NOMO-1 treated with dmso at 0.1 percent for 144 hours (cell line): ENCODE data around the gene SLC25A24.
"Not testable (repeated sequence)": the region's sequence is repeated elsewhere in the genome, so short reads cannot be mapped to it uniquely, and the experiment has no call there.

Source experiments
- DNase-seq: peaks from one replicate; lab custom pipeline; 2025; ENCODE audit not compliant: unreplicated experiment; lab: John Stamatoyannopoulos, UW

Gene SLC25A24

GRCh38 chr1:108199781-108200686 is at the start of gene SLC25A24:
Gene SLC25A24, minus strand, starts transcription at chr1:108200343. Its CDS starts 205 bp downstream, at chr1:108200138.
- DNase-seq: peak; percentile 74

- not testable (repeated sequence) for DNase-seq
Measured at GRCh38 chr1:108243976-108244375, 43.8 kb upstream of the SLC25A24 start, which contains the start of gene NBPF4. Gene NBPF4, minus strand, starts transcription at chr1:108244076. Its CDS starts 315 bp downstream, at chr1:108243761.

- DNase-seq: not testable (repeated sequence)
Measured at GRCh38 chr1:108239426-108239825, 39.3 kb upstream of the SLC25A24 start.

DNA sequence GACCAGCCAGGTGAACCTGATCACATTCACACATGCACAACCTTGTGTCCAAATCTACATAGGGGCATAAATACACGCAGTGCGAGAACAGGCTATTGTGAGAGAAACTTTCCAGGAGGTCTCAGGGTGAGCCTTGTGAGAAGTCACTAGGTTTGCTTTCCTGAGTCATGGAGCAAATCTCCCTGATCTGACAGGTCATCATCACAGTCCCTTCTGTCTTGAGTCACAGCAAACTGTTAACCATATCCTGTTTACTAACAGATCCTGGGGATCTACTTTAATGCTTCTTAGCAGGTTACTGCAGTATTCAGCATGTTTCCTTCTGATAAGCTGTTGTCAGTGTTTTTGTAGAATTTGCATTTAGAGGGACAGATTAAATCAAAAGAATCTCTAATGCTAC is 35.2 kb upstream of the SLC25A24 start:
- DNase-seq: not testable (repeated sequence)

GRCh38 chr1:108232183-108232582 is 32.0 kb upstream of the SLC25A24 start:
- not testable (repeated sequence) for DNase-seq

- not testable (repeated sequence) for DNase-seq
Measured at GRCh38 chr1:108229976-108230375, 29.8 kb upstream of the SLC25A24 start.

DNA sequence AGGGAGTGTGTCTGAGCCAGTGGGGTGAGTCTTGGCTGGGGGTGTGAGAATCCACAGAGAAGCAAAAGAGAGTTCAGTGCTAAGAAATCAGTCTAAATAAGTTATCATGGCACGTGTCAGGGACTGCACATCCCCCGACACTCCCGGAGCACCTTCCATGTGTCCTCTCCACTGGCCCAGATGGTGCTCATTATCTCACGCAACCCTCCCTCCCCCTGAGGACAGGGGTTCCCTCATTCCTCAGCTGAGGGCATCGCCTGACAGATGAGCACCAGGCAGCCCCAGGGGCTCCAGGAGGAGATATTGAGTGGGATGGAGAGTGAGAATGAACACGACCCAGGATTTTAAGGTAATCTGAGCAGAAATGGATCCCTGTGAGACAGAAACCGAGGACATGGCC is 27.6 kb upstream of the SLC25A24 start:
- not testable (repeated sequence) for DNase-seq

- DNase-seq: not testable (repeated sequence)
Measured at GRCh38 chr1:108226855-108227254, 26.7 kb upstream of the SLC25A24 start.

GRCh38 chr1:108223226-108223625 is 23.1 kb upstream of the SLC25A24 start:
- DNase-seq: not testable (repeated sequence)

DNA sequence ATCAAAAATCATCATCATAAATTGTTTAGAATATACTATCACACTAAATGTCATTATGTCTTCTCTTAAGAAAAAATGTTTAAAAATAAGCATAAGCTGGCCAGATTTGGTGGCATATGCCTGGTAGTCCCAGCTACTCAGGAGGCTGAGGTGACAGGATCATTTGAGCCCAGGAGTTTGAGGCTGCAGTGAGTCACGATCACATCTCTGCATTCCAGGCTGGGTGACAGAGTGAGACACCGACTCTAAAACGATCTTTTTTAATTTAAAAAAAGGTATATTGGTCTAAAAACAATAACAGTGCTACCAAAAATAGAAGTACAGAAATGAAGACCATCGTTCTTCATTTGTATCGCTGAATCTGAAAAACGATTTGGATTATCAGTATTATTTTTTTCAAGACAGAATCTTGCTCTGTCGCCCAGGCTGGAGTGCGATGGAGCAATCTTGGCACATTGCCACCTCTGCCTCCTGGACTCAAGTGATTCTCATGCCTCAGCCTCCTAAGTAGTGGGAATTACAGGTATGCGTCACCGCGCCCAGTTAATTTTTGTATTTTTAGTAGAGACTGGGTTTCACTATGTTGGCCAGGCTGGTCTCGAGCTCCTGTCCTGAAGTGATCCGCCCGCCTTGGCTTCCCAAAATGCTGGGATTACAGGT is 17.5 kb upstream of the SLC25A24 start:
- DNase-seq: not testable (repeated sequence)

- not testable (repeated sequence) for DNase-seq
Measured at GRCh38 chr1:108217007-108217406, 16.9 kb upstream of the SLC25A24 start.

GRCh38 chr1:108216028-108216890 is 16.1 kb upstream of the SLC25A24 start:
- DNase-seq: not testable (repeated sequence)

- DNase-seq: not testable (repeated sequence)
Measured at GRCh38 chr1:108214641-108215465, 14.7 kb upstream of the SLC25A24 start.

- no peak for DNase-seq
Measured at GRCh38 chr1:108211014-108211413, 10.9 kb upstream of the SLC25A24 start.

DNA sequence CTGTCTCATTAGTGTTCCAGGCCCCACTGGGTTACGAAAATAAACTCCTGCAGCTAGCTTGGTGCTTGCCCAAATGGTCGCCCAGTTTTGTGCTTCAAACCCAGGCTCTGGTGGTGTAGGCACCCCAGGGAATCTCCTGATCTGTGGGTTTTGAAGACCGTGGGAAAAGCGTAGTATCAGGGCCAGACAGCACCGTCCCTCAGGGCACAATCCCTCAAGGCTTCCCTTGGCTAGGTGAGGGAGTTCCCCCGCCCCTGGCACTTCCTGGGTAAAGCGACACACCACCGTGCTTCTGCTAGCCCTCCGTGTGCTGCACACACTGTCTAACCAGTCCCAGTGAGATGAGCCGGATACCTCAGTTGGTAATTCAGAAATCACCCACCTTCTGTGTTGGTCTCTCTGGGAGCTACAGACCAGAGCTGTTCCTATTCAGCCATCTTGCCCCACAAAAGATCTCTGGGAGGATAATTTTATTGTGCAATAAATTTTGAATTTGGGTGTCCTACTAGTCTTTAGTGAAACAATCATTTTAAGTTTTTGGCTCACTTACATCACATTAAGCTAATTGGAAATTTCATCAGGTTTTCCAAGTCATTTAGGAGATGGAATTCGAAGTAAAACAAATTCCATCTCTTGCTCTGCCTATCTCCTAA is 9.4 kb upstream of the SLC25A24 start:
- no peak for DNase-seq

GRCh38 chr1:108208724-108209446 is 8.7 kb upstream of the SLC25A24 start:
- no peak for DNase-seq

DNA sequence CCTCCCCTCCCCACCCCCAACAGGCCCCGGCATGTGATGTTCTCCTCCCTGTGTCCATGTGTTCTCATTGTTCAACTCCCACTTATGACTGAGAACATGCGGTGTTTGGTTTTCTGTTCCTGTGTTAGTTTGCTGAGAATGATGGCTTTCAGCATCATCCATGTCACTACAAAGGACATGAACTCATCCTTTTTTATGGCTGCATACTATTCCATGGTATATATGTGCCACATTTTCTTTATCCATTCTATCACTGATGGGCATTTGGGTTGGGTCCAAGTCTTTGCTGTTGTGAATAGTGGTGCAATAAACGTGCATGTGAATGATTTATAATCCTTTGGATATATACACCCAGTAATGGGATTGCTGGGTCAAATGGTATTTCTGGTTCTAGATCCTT is 3.4 kb upstream of the SLC25A24 start:
- DNase-seq: not testable (repeated sequence)

- DNase-seq: no peak
Measured at GRCh38 chr1:108201687-108202086, 1.5 kb upstream of the SLC25A24 start.

GRCh38 chr1:108200687-108201051 is 526 bp upstream of the SLC25A24 start:
- no peak for DNase-seq
